IMR-90 (cell line): ENCODE results near the gene SYNE2.

Source experiments
- CHD1 ChIP-seq: IDR thresholded peaks from 2 replicates; pipeline ENCODE4 v1.6.1; 2012; ENCODE audit warnings: low read depth, low read length, improper control_type of control experiment
- CTCF ChIP-seq: conservative IDR thresholded peaks from 2 replicates; pipeline ENCODE4 v1.5.1; 2012; ENCODE audit warnings: mild to moderate bottlenecking, low read depth, low read length, improper control_type of control experiment
- POLR2A ChIP-seq: IDR thresholded peaks from 2 replicates; pipeline ENCODE4 v1.6.1; 2012; ENCODE audit warnings: mild to moderate bottlenecking, low read depth, low read length
- SMC3 ChIP-seq: fragments of 150-350 bp; IDR thresholded peaks from 2 replicates; pipeline ENCODE4 v1.6.1; 2016; ENCODE audit warnings: low read depth, mild to moderate bottlenecking, antibody characterized with exemption, low read length, moderate library complexity

- TF ChIP-seq CHD1 = no peak
- TF ChIP-seq CTCF = no peak
- no peak for TF ChIP-seq POLR2A
- TF ChIP-seq SMC3 = no peak
These were observed 111.3 kb downstream of the SYNE2 start for GRCh38 chr14:63964113-63964512.
